HG02943 (cell line): ENCODE data around the gene FOCAD.

Experiments used
- ATAC-seq: cut with Tn5 transposase; IDR thresholded peaks from one replicate; pipeline ENCODE4 v1.9.1; 2021; ENCODE audit warnings: mild to moderate bottlenecking, low read depth, moderate library complexity; ENCODE audit not compliant: unreplicated experiment

FOCAD gene

DNA sequence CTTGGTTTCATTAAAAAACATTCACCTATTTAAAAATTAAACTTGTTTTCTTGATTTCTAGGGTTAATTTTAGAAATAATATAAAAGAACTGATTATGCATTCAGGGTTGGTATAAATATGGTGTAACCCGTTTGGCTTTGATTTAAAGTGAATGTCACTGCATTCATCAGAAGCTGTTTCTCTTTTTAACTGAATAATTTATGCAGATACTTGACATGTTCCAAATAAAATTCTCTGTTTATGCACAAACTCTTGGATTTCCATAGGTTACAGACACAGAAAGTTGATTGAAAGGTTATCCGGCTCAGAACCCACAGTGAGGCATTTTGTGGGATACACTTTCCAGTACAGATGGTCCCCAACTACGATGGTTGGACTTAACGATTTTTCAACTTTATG is 186.1 kb downstream of the FOCAD start:
- ATAC-seq, result no peak

DNA sequence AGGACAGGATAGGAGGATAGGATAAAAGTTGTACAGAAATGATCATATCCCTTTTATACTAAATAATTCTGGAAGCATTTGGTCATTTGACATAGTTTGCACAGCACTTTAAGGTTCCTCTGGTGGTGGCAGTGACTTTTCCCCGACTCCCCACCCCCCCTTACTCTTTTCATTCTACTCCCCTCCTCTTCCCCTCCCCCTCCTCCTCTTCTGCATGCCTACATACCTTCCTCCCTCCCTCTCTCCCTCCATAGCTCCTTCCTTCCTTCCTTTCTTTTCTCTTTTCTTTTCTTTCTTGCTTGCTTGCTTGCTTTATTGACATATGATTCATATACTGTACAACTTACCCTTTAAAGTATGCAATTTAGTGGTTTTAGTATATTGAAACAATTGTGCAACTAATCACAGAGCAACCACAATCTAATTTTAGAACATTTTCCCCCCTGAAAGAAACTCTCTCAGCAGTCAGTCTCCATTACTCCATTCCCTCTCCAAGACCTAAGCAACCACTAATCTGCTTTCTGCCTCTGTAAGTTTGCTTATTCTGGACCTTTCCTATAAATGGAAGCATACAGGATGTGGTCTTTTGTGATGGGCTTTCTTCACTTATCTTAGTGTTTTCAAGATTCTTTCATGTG is 188.4 kb downstream of the FOCAD start:
- no peak for ATAC-seq

DNA sequence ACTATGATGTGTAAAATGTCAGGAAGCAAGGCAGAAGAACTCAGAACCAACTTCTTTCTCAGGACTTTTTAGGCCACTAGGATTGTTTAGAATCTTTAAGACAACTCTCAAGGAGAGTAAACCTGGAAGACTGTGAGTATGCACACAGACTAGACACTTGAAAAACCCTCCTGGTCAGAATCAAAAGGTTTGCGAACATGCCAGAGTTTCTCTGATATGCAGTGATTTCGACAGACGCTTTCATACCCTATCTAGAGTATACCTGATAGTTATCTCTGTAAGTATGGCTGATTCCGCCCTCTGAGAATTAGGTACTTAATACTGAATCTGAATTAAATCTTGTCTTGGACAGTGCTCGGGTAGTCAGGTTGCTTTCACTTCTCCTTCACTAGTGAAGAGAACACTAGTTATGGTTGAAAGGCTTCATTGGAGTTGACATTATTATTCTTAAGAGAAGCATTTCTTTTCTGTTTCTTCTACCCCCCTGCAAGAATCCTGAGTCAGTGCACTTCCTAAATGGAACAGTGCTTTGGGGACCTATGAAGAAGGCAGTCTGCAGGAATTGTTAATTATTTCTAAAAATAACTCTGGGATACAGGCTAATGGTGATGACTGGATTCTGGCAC is 189.3 kb downstream of the FOCAD start:
- no peak for ATAC-seq

DNA sequence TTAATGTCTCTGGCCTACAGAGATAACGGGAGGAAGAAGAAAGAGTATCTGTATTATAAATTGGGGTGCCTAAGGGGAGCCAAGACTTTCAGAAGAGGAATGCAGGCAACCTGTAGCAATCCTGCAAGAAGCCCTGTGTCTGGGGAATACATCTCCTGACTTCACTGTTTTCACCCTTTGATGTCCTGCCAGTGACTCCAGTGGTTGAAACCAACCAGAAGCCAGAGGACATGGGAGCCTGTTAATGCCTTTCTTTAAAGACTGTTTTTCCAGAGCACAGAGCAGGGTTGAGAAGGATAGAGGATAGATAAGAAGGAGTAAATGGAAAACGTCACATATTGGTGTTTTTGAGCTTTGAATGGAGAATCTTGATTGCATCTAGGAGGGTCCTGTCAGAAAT is 196.2 kb downstream of the FOCAD start:
- ATAC-seq, result no peak

DNA sequence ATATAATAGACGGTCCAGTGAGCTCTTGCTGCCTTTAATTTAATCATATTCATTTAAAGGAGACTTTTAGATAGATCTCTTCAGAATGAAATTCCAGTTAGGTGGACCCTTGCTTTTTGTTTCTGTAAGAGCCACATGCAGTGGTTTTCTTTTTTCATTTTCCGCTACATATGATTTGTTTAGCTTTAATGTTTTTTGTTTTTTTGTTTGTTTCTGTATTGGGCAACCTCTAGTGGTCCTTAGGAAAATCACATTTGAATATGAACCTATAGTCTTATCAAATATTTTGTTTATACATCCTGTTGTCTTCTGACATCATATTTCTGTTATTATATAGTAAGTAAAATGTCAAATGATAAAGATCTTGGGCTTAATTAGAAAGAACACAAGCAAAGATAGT is 196.6 kb downstream of the FOCAD start:
- ATAC-seq, result no peak

DNA sequence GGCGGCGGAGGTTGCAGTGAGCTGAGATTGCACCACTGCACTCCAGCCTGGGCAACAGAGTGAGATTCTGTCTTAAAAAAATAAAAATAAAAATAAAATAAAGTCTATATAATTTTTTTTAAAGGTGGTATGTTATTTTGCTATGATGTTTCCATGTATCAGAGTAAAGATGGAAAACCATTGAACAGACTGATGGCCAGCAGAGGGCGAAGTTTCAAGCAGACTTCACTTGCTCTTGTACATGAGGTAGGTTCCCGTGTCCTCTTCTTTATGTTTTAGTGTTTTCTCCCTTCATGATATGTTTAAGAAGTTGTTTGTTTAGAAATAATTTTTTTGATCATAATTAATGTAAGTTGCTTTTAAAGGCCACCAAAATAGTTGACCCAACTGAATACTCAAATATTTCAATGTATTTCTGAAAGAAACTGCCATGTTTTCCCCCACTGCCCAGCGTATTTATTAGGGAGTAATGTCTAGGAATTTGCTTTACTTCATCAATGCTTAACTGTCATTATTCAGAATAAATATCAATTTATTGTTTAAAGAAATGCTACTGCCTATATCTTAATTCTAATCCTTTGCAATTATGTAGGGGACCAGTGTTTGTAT is 201.0 kb downstream of the FOCAD start:
- ATAC-seq, result peak; percentile 74

DNA sequence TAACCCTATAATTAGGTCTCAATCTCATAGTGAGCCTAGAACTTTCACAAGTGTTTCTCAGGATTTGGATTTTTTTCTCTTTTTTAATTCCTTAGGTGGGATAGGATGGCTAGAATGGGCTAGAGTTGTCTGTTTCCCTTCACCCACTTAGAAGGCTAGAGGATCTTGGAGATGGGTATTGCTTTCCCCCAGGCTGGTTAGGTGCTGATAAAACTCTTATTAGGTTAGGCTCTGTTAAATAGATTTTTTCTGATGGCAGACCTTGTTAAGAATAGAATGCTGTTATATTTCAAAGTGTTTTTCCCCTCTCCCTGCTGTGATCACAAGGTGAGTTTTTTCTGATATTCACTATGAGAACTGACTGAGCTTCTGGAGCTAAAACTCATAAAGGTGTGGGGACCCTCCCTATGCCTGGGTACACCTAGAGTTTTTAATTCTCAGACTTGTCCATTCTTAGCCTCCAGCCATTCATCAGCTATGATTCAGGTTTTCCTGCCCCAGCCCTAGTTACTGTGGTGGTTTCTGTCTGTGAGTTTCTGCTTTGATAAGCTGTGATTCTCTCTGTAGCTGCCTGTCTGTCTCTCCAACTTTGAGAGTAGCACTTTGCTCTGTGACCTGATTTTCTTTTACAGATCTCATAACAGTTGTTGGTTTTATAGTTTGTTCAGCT is 215.0 kb downstream of the FOCAD start:
- no peak for ATAC-seq

DNA sequence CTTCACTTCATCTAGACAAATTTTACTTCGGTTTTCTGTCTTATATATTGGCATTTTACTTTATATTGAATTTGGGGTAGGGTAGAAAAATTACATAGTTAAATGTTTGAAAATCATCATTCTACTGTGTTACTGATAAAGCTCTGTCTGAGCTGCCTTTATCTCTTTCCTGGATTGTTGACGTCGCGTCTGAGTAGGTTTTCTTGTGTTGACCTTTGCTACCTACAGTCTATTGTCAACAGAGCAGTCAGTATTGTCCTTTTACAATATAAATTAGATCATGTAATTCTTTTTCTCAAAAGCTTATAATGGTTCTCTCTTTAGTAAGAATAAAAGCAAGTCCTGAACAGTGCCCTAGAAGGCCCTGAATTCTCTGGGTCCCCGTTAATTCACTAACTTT is 219.2 kb downstream of the FOCAD start:
- no peak for ATAC-seq

DNA sequence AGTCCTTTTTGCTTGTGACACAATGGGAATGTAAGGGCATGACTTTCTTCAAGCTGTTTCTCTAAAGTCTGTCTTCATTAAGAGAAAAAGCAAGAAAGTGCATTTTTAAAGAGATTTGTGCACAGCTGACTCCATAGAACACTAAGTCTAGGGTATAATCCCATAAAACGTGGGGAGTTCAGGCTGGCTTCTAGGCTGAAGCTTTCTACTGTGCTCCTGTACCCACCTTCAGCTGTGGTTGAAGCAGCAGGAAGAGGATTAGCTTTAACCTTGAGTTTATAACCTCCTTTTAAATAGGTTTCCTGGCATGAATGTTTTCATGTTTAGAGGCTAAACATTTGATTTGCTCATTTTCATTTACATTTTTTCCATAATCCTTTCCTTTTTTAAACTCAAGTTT is 220.9 kb downstream of the FOCAD start:
- no peak for ATAC-seq

DNA sequence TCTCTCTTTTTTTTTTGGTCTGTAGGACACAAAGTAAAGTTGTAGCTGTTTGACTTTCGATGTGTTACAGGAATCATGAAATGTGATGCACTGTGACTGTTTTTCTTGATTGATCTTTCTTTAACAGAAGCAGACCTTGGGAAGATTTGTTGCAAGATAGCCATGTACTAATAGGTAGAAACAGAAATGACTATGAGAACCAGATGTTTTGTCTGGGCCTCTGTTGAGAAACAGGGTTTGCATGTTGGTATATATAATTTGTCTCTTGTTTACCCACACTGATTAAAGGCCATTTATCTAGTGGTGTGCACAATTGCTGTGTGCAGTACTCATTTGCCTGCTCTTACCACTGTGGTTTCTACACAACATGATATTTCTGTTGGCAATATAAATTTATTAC is 222.3 kb downstream of the FOCAD start:
- ATAC-seq, result no peak

DNA sequence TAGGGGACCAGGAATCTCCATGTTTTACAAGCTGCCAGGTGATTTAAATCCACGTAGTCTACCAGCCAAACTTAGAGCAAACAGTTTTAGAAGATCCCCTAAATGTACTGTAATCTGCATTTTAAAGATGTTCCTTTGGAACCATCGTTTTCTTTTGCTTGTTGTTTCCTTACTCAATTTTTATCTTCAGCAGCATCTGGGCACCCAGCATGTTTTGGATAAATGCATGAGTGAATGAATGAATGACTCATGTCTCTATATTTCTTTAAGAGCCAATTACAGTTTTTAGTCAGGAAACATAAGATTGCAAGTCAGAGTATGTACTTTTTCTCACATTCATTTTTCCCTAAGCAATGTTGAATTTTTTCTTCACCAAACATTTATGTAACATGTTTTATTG is 224.4 kb downstream of the FOCAD start:
- no peak for ATAC-seq

DNA sequence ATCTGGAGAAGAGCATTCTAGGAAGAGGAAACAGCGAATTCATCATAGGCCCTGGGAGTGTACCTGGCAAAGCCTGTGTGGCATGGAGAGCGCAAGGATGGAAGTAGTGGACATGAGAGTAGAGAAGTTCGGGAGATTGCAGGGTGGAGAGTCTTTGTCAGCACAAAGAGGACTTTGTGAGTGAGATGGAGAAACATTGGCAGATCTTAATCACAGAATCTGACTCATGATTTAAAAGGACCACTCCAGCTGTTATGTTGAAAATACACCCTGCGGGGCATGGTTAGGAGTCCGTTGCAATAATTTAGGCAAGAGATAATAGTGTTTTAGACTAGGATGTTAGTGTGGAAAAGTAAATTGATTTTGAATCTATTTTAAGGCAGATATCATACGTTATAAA is 230.5 kb downstream of the FOCAD start:
- ATAC-seq, result no peak

DNA sequence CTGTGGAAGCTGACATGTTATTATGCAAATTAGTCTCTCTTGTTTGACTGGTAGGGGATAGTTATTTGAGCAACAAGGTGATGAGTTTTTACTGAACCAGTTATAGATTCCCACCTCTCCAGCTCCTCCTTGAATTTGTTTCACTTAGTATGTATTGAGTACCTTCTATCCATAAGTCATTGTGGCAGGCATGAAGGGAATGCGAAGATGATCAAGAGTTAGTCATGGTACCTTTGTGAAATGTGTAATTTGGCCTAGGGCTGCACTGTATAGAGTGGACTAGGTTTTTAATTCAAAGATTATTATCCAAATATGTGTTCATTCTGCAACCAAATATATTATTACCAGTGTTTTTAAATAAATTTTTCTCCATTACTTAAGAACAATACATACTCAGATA is 237.3 kb downstream of the FOCAD start:
- ATAC-seq, result no peak

DNA sequence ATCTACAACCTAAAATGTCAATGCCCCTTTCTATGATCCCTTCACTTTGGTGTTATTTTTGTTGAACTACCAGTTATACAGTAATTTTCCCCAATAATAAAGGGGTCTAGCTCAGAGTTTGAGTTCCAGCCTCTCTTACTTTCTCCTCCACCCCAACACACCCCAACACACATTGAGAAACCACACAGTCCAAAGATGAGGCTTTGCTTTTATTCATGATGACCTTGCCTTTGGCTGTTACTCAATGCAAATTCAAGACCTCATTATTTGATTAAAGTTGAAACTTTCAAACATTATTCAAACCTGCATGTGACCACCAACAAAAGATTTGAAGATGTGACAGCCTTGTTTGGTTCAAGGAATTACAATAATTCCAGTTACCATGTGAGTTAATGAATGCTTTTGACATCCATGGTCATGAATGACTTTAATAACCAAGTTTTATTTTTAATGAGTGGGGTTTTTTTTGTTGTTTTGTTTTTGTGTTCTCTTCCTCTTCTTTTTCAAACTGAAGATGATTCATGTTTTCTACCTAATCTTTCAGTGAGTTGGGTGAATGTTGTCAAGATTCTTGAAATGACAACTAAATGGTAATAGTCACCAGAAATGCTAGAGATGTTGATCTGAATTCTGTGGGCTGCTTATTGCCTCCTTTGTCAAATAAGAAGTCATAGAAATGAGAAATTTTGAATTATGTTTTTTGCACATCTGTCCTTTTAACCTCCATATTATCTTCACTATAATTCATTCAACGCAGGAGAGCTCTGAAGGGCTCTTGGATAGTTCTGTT is 241.4 kb downstream of the FOCAD start:
- ATAC-seq, result no peak

DNA sequence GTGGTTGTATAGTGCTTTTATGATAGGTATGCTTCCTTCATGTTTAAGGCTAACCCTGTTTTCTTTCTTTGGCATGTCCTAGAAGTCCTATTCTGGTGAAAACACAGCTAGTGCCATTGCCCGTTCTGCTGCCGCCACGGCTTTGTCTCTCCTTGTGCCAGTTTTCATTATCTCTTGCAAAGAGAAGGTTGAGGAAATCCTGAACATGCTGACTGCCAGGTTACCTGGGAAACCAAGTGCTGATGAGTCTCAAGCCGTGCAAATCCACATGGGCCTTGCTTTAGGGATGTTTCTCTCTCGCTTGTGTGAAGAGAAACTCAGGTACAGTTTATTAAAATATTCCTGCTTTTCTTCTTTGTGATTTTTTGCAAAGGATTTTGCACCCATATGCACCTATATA is 245.2 kb downstream of the FOCAD start:
- no peak for ATAC-seq

DNA sequence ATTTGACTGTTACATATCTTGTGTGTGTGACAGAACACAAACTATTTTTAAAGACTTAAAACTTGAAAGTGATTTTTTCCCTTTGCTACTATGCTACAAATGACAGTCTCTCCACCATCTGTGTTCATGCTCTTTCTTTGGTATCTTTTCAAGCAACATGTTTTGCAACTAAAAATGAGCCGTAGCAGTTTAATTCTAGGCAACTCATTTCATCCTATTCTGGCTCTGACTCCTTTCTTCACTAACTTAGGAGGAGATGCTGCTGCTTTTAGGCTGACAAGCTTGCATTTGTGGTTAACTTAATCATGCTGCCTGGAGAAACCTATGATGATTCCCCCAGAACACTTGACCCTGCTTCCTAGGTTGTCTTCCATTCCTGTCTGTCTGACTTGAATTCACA is 246.8 kb downstream of the FOCAD start:
- no peak for ATAC-seq

DNA sequence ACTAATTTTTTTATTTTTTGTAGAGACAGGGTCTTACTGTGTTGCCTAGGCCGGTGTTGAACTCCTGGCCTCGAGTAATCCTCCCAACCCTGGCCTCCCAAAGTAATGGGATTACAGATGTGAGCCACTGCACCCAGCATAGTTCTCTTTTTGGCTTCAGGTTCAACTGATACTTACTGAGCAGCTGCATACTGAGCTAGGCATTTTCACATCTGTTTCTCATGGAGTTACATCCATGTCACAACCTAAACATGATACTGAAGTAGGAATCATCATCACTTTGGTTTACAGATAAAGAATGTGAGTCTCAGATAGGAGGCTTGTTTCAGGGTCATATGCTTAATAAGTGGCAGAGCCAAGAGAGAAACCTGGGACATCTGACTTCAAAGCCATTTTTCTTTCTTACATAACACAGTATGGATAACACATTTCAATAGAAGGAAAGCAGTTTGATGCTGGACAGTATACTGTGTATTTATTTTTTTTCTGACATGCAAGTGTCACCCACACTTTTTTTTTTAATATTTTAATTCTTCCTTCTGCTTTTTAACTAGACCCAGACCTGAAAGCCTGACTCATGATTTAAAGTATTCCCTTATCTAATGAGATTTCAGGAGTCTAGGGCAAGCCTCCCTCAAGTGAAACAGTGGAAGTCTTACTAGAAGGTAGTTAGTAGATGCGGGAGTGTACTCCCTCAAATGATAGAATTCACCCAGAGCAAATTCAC is 256.6 kb downstream of the FOCAD start:
- ATAC-seq, result peak; percentile 21

DNA sequence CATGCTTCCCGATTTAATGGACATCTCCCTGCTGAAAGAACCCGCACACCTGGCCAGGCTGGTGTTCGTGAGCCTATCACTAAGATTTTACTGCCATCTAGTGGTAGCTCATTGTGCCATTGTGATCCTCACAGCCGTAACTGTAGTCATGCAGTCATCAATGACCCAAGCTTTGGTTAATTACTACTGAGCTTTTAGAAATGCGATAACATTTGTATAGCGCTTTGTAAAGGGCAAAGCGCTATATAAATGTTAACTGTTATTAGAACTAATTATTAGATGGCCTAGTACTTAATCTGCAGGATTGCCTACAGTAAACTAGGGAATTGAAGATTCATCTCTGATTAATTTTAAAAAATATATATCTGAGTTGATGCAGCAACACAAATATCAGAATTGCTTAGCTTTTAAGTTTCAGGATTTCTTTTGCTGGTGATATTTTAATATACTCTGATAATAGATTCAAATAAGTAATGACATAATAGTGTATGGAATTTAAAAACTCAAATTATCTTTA is 257.2 kb downstream of the FOCAD start:
- peak; percentile 87 for ATAC-seq

DNA sequence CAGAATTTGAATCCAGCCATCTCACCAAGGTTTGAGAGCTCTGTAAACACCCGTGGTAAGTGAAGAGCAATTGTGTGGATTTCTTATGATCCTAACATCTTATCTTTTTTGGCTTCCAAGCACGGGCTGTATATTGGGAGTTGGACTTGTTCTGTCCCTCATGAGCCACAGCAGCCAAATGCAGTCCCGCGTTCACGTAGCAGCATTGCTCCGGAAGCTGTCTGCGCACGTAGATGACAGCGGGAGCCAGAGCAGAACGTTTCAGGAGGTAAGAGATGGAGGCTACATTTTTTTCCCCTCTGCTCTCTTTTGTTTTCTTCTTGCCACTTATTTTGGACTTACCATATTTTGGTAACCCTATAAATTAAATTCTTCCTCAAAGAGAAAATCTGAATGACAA is 260.4 kb downstream of the FOCAD start:
- no peak for ATAC-seq

DNA sequence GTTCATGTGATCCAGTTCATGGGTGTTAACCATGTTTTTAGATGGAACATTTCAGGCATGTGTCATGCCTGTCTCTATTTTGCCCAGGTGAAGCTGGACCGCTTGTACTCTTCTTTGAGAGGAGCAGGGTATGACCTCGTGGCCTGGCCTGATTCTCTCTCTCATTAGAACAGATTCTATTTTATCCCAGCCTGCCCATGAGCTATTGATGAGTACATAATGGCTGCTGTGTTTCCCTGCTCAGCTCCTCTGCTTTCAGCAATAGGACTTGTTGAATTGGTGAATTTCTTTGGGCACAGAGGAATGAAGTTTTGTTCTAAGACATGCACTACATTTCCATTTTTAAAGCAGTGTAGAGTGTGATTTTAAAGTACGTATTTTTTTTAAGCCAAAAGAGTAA is 261.2 kb downstream of the FOCAD start:
- ATAC-seq, result no peak
